ENCODE measurements around the gene CSF3.

DNA sequence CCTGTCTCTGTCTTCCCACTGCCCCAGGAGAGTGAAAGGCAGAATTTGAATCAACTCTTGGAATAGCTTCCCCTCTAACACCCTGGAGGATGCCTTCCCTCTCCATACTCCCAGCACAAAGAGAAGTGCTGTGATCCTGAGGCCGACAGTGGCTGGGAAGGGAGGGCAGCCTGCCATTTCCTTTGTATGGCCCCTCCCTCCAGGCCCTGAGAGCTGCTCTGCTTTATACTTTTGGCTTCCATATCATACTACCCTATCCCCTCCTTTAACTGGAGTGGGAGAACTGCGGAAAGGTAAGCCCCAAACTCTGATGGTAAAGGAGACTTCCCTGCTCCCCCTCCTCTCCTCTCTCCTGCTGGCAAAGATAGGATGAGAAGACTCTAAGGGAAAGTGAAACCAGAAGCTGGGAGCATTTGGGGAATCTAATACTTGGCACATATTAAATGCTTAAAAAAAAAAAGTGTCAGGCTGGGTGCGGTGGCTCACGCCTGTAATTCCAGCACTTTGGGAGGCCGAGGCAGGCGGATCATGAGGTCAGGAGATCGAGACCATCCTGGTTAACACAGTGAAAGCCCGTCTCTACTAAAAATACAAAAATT is 43.0 kb downstream of the CSF3 start:
- TF ChIP-seq, protein P1, sequence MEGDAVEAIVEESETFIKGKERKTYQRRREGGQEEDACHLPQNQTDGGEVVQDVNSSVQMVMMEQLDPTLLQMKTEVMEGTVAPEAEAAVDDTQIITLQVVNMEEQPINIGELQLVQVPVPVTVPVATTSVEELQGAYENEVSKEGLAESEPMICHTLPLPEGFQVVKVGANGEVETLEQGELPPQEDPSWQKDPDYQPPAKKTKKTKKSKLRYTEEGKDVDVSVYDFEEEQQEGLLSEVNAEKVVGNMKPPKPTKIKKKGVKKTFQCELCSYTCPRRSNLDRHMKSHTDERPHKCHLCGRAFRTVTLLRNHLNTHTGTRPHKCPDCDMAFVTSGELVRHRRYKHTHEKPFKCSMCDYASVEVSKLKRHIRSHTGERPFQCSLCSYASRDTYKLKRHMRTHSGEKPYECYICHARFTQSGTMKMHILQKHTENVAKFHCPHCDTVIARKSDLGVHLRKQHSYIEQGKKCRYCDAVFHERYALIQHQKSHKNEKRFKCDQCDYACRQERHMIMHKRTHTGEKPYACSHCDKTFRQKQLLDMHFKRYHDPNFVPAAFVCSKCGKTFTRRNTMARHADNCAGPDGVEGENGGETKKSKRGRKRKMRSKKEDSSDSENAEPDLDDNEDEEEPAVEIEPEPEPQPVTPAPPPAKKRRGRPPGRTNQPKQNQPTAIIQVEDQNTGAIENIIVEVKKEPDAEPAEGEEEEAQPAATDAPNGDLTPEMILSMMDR (IDR thresholded peaks at IDR 0.05; ENCODE audit: insufficient read depth, low read length, poor library complexity, severe bottlenecking): no peak
- no peak for TF ChIP-seq EZH2phosphoT487 (conservative IDR thresholded peaks at IDR 0.05; ENCODE audit: low read length)

All from SU-DHL-6 (cell line).